Activated CD8-positive, alpha-beta T cell treated with anti-CD3 and anti-CD28 coated beads for 36 hours (primary cell): Measurements from ENCODE around the gene CST7. TPM values are rescaled to one million over a fixed set of nuclear protein-coding genes. Genes with fewer than 3 reads are reported as not detected.
A peak's percentile ranks its signal among the peaks of the same experiment; 100 is the strongest.

Experiments
- ATAC-seq: fragments of 200-7000 bp; cut with Tn5 transposase; one replicate; pipeline ENCODE4 v1.10.0; 2021; ENCODE audit warnings: mild to moderate bottlenecking, moderate library complexity
- CTCF ChIA-PET: fragments of 350-600 bp; sonication (Branson Sonifier 250); formaldehyde crosslinking; loops from one replicate; lab custom pipeline; 2021; ENCODE audit warnings: antibody characterized with exemption; lab: Charles Lee
- POLR2A ChIA-PET: fragments of 350-600 bp; sonication (Branson Sonifier 250); formaldehyde crosslinking; loops from one replicate; lab custom pipeline; 2021; ENCODE audit warnings: antibody characterized with exemption; lab: Charles Lee
- DNase-seq: peaks from one replicate; pipeline ENCODE4 v3.0.0-alpha.2; 2020
- H3K27ac Mint-ChIP-seq: one replicate; pipeline ENCODE4 v1.8.0; 2021; ENCODE audit warnings: mild to moderate bottlenecking, mixed read lengths
- H3K27me3 Mint-ChIP-seq: one replicate; pipeline ENCODE4 v1.8.0; 2021; ENCODE audit warnings: mixed read lengths
- H3K36me3 Mint-ChIP-seq: one replicate; pipeline ENCODE4 v1.8.0; 2021; ENCODE audit warnings: low read depth, mixed read lengths
- H3K4me1 Mint-ChIP-seq: one replicate; pipeline ENCODE4 v1.8.0; 2021; ENCODE audit warnings: low read depth, mixed read lengths
- H3K4me3 Mint-ChIP-seq: one replicate; pipeline ENCODE4 v1.8.0; 2021; ENCODE audit warnings: mild to moderate bottlenecking, moderate library complexity, mixed read lengths
- H3K9me3 Mint-ChIP-seq: one replicate; pipeline ENCODE4 v1.8.0; 2021; ENCODE audit warnings: mixed read lengths
- intact Hi-C: fragments of 100-400 bp; cut with micrococcal nuclease; formaldehyde crosslinking; loops from one replicate; pipeline ENCODE4 v1.10.0; 2022
- total RNA-seq, 2 experiments: library from RNA; stranded (reverse); gene quantifications; one replicate each; pipeline ENCODE4 v1.2.3, GENCODE V29; 2021
- TF ChIP-seq, protein P1 (sequence below): fragments of 200-600 bp; IDR thresholded peaks from one replicate; pipeline ENCODE4 v1.8.0; 2022; ENCODE audit warnings: antibody characterized with exemption, mild to moderate bottlenecking

Gene CST7
- total RNA-seq, 2 experiments from 2014 or later, result 48.5 to 49.3 TPM

DNA sequence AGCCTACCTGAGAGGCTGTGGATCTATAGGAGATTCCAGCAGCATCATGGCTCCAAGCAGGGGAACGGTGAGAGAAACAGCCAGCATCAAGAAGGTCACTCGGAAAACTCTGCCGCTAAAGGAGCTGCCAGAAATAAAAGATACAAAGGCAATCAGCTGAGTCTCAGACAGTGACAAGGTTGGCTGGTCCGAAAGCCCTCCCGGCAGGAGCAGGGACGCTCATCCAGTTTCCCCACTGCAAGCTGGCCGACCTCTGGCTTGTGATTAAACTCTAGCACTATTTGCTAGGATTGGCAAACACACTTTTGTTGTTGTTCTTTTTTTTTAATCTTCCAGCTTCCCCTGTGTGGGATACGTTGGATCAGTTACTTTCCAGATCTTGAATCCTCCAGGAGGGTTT, 34.8 kb downstream of the CST7 start:
- Mint-ChIP-seq H3K4me3 (no peak overlapping the region), H3K36me3 (peaks cover 58% of the 10 kb centered on the region), H3K4me1 (peaks cover 66% of the 10 kb centered on the region), H3K27me3 (no peaks in the 10 kb centered on the region), H3K9me3 (no peaks in the 10 kb centered on the region), H3K27ac (no peak overlapping the region)
- ChIA-PET POLR2A (interaction anchor here (1.0 to 1.1 kb wide), 2 partner anchors 24 to 262 kb away, joined by 3 read pairs; no protein-coding TSS in a partner anchor), CTCF (interaction anchor here (1.4 to 2.3 kb wide), 2 partner anchors 10 to 52 kb away, joined by 4 to 8 read pairs; no protein-coding TSS in a partner anchor)
- DNase-seq (no peak), ATAC-seq (no peak)
- intact Hi-C loops, result no loop called here
- TF ChIP-seq, protein P1, sequence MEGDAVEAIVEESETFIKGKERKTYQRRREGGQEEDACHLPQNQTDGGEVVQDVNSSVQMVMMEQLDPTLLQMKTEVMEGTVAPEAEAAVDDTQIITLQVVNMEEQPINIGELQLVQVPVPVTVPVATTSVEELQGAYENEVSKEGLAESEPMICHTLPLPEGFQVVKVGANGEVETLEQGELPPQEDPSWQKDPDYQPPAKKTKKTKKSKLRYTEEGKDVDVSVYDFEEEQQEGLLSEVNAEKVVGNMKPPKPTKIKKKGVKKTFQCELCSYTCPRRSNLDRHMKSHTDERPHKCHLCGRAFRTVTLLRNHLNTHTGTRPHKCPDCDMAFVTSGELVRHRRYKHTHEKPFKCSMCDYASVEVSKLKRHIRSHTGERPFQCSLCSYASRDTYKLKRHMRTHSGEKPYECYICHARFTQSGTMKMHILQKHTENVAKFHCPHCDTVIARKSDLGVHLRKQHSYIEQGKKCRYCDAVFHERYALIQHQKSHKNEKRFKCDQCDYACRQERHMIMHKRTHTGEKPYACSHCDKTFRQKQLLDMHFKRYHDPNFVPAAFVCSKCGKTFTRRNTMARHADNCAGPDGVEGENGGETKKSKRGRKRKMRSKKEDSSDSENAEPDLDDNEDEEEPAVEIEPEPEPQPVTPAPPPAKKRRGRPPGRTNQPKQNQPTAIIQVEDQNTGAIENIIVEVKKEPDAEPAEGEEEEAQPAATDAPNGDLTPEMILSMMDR, result no peak

DNA sequence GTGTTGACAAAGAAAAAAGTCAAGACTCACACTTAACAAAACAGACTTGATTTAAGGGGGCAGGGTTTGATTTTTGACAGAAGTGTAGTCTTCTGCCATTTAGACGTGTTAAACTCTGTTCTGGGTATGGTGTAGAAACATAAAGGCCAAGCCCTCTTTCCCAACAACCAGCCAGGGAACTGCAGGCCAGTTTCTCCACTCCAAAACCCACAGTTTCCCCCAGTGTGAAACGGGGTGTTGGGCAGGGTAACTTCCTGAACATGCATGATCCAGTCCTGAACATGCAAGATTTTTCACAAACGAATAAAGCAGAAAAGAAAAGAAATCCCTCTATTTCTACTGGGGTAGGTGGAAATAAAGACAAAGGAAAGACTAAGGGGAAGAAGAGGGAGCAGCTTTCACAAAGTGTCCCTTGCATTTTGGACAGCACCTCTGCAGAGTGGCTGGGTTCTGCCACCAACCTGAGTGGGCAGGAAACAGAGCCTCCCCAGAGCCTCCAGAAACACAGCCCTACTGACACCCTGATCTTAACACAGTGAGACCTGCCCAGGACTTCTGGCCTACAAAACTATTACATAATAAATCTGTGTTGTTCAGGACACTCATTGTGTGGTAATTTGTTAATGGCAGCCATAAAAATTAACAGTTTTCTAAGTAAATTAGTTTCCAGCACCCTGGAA, 36.0 kb downstream of the CST7 start:
- TF ChIP-seq, protein P1, result no peak
- Mint-ChIP-seq H3K27ac (peak overlapping the region; percentile 14), H3K36me3 (peaks cover 50% of the 10 kb centered on the region), H3K27me3 (no peaks in the 10 kb centered on the region), H3K4me1 (peaks cover 73% of the 10 kb centered on the region), H3K4me3 (no peak overlapping the region), H3K9me3 (no peaks in the 10 kb centered on the region)
- DNase-seq, result no peak
- no peak for ATAC-seq
- intact Hi-C loops, result no loop called here
- ChIA-PET POLR2A (interaction anchor here (1.0 to 2.2 kb wide), 3 partner anchors 8 to 261 kb away, joined by 3 to 5 read pairs (median 3); no protein-coding TSS in a partner anchor), CTCF (interaction anchor here (1.5 to 2.3 kb wide), 3 partner anchors 9 to 54 kb away, joined by 3 to 8 read pairs (median 4); no protein-coding TSS in a partner anchor)

DNA sequence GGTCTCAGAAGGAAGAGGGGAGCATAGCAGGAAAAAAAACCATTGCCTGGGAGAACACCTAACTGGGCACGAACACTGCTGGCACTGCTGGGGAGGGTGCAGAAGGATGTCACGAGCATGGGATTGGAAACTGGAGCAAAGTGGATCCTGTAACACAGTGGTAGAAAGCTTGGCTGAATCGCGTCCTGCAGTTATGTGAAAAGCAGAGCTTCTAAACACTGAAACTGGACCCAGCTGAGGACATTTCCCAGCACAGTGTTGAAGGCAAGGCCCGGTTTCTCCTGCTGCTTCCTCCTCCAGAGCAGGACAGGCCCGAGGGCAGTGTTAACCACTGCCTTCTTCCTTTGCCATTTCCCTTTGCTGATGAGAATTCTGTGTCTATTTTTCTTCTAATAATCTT, 36.7 kb downstream of the CST7 start:
- ATAC-seq (no peak), DNase-seq (no peak)
- H3K4me3 Mint-ChIP-seq, result no peak overlapping the region
- intact Hi-C loops, result no loop called here
- ChIA-PET CTCF (interaction anchor here (1.5 to 1.9 kb wide), 2 partner anchors 10 to 55 kb away, joined by 3 to 4 read pairs; no protein-coding TSS in a partner anchor), POLR2A (interaction anchor here (1.6 to 2.2 kb wide), 2 partner anchors 9 to 21 kb away, joined by 3 to 5 read pairs; no protein-coding TSS in a partner anchor)
- H3K27me3 Mint-ChIP-seq, result no peaks in the 10 kb centered on the region
- peak overlapping the region; percentile 14 for H3K27ac Mint-ChIP-seq
- H3K36me3 Mint-ChIP-seq, result peaks cover 45% of the 10 kb centered on the region
- H3K9me3 Mint-ChIP-seq, result no peaks in the 10 kb centered on the region
- H3K4me1 Mint-ChIP-seq, result peaks cover 79% of the 10 kb centered on the region
- TF ChIP-seq, protein P1, result no peak

DNA sequence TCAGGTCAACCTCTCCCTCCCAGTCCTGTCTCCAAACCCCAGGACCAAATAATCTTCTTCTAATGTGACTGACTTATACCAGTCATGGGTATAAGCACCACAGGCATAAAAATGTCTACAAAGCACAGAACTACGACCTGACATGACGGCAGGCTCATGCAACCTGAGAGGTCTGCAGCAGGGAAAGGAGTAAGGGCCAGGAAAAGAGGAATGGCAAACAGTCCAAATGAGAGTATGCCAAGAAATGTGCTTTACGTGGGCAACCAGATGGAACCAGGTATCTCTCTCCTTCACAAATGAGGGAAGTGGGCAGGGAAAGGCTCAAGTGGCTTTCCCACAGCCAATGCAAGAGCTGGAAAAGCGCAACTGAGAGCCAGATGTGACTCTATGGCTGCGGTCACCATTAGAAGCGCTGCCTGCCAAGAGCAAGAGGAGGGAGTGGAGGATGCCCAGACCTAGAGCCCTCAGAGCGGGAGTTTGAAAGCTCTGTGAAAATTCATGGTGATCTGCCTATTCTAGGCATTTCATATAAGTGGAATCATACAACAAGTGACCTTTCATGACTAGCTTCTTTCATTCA, 37.5 kb downstream of the CST7 start:
- DNase-seq, result no peak
- no peaks in the 10 kb centered on the region for H3K27me3 Mint-ChIP-seq
- H3K4me3 Mint-ChIP-seq, result no peak overlapping the region
- H3K4me1 Mint-ChIP-seq, result peaks cover 81% of the 10 kb centered on the region
- H3K27ac Mint-ChIP-seq, result peak overlapping the region; percentile 63
- TF ChIP-seq, protein P1, result no peak
- ATAC-seq, result no peak
- H3K36me3 Mint-ChIP-seq, result peaks cover 40% of the 10 kb centered on the region
- ChIA-PET POLR2A (interaction anchor here (0.9 to 2.2 kb wide), 3 partner anchors 10 to 56 kb away, joined by 3 to 5 read pairs (median 3); no protein-coding TSS in a partner anchor), CTCF (interaction anchor here (1.5 to 1.9 kb wide), 2 partner anchors 9 to 56 kb away, joined by 3 to 4 read pairs; no protein-coding TSS in a partner anchor)
- intact Hi-C loops, result no loop called here
- H3K9me3 Mint-ChIP-seq, result no peaks in the 10 kb centered on the region
